Vein endothelial cell (primary cell): ENCODE data around the gene CGRRF1. TPM values are rescaled to one million over a fixed set of nuclear protein-coding genes. Genes with fewer than 3 reads are reported as not detected.

ENCODE experiments used
- total RNA-seq: library from RNA; depleted of rRNA; stranded (reverse); fragments of >200 nt; gene quantifications from 2 replicates; pipeline ENCODE4 v1.2.3, GENCODE V29; 2012

The CGRRF1 gene, protein sequence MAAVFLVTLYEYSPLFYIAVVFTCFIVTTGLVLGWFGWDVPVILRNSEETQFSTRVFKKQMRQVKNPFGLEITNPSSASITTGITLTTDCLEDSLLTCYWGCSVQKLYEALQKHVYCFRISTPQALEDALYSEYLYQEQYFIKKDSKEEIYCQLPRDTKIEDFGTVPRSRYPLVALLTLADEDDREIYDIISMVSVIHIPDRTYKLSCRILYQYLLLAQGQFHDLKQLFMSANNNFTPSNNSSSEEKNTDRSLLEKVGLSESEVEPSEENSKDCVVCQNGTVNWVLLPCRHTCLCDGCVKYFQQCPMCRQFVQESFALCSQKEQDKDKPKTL
- 12.1 and 12.4 TPM in 2 replicates for total RNA-seq

DNA sequence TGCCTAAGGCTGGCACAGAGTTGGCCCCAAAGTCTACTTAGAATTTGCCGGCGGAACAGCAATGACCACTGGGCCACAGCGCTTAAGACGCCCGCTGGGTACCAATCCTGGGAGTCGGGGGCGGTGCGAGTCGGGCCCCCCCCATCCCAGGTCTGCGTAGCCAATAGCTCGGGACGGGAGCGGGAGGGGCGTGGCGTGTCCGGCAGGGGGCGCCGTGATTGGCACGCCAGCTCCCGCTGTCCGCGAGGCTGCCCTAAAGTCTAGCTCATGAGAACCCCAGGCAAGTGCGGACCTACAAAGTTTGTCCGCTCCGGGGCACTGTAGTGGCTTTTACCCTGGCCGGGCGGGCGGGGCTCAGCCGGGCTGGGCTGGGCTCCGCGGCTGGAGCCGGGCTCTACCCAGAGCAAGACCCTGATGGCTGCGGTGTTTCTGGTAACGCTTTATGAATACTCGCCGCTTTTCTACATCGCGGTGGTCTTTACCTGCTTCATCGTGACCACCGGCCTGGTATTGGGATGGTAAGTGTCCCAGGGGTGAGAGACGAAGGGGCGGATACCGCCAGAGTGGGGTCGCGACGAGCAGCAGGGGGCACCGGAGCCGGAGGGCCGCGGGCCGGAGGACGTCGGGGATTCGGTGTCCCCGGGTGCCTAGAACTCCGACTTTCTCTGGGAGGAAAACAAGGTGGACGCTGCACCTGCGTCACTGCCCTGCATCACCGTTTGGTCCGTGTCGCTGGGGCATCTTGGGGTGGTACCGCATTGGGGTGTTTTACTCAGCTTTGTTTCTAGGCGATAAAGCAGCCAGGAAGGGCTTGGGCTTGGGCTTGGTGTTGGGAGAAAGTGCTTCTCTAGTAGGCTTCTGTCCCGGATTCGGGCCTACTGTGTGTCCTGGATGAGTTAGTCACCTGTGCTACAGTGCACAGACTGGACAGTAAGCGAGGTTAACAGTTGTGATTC is at the start of gene CGRRF1:
CGRRF1 (plus strand) TSS at position 361 of the 956 bp plus-strand sequence; CDS start at position 415, 54 bp downstream.

DNA sequence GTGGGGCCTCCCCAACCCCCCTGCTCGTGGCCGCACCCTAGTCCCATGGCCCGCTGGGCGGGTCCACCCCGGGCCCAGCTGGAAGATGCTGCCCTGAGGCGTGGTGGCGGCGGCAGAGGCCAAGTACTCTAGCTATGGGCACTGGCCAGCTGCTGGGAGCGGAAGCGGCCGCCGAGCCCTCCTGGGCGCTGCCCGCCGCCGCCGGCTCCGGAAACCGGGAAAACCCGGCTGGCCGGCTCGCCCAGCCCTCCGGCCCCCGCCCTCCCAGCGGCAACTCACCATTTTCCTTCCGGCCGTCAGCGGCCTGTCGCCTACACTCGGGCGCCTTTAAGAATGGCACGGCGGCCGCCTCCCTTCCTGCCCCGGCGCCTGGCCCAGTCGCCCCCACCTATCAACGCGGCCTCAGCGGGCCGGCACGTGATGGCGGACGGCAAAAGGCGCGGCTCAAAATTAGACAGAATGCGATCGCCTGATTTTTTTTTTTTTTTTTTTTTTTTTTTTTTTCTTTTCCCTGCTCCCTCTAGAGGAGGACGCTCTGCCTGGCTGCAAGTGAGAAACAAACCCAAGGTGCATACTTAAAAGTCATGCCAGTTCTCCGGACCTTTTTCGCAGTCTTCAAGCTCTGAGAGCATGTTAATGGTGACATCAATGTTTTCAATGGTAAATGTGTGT is 20.9 kb upstream of the CGRRF1 start, which contains the start of gene GMFB:
GMFB (minus strand) TSS at position 335 of the 672 bp plus-strand sequence; CDS start at position 282, 53 bp downstream.

DNA sequence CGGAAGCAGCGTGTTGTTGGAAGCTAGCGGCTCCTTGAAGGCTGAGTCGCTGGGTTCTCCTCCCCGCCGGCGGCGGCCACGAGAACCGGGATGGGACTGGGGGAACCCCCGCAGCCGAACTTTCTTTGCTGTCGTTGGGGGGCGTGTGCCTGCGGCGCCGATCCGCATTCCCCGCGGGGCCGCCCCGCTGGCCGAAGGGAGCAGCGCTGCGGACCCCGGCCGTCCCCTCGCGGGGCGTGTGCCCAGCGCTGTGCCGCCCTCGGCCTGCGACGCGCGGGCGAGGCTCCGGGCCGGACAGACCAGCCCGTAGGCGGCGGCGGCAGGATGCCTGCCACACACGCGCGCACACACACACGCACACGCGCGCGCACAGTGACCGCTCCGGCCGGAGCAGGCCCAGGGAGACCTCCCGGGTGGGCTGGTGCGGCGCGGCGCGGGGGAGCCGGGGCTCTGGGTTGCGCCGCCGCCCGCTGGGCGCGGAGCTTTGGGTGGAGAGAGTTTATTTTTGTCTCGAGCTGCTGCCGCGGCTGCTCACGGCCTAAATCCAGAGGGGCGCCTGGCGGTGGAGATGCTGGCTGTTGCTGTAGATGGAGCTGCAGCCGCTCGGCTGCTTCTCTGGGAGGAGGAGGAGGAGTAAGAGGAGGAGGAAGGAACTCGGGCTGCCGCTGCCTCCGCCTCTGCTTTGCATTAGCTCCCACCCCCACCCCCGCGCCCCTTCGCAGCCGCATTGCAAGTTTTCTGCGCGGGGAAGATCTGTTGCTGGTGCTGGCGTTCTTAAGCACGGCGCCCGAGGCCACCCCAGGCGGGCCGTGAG is 56.9 kb downstream of the CGRRF1 start, which contains the start of gene SAMD4A:
SAMD4A (plus strand) TSS at position 719 of the 814 bp plus-strand sequence. CDS start 789 bp downstream, outside the sequence.

Other genes starting within 250 kb of the CGRRF1 start
- gene CDKN3, start 112.9 kb upstream of the CGRRF1 start, total RNA-seq: 22.5 and 40.1 TPM in 2 replicates
- gene CNIH1, start 68.5 kb upstream of the CGRRF1 start, total RNA-seq: 157 and 164 TPM in 2 replicates
- gene GMFB, start 20.9 kb upstream of the CGRRF1 start, total RNA-seq: 62.1 and 84.7 TPM in 2 replicates
- gene SAMD4A, start 57.2 kb downstream of the CGRRF1 start, total RNA-seq: 54.9 and 79.0 TPM in 2 replicates